ENCODE data around the gene WDR4. TPM values are rescaled to one million over a fixed set of nuclear protein-coding genes. Genes with fewer than 3 reads are reported as not detected.

The WDR4 gene
- total and polyA plus RNA-seq, 9 of the 15 experiments (the other 6 are each of a cell fraction or from before 2014, with no cell fraction given): 5.4 to 95.4 (median 32.1) TPM

GRCh38 chr21:42923553-42924432, 44.5 kb upstream of the WDR4 start (continued):
- TF ChIP-seq XRCC4 (IDR thresholded peaks at IDR 0.05; ENCODE audit: extremely low read depth, insufficient read depth, insufficient read length) (no peak), SLC30A9 (CRISPR knock-in tag; IDR thresholded peaks at IDR 0.05) (no peak), MEF2D (tag; conservative IDR thresholded peaks at IDR 0.05; ENCODE audit: low read depth) (peak; percentile 72; the same call in 1 of the 2 replicates), ZBTB8A (IDR thresholded peaks at IDR 0.05; ENCODE audit: partially characterized antibody) (no peak), ZNF766 (CRISPR knock-in tag; conservative IDR thresholded peaks at IDR 0.05) (peak; percentile 76), E2F4 (CRISPR knock-in tag; IDR thresholded peaks at IDR 0.05; ENCODE audit: low read depth) (no peak), CBX3 (IDR thresholded peaks at IDR 0.05; ENCODE audit: borderline replicate concordance in 1 of 2, low read length in 2 of 2) (peak in 1 of 2 experiments; percentile 81; a peak in 1 of 3 replicates), ZNF668 (CRISPR knock-in tag; IDR thresholded peaks at IDR 0.05) (no peak), NR0B1 (IDR thresholded peaks at IDR 0.05; ENCODE audit: partially characterized antibody) (no peak), CREB3 (tag; conservative IDR thresholded peaks at IDR 0.05; ENCODE audit: low read depth) (no peak), GTF2F1 (IDR thresholded peaks at IDR 0.05; ENCODE audit: low read depth, low read length) (no peak)
- TF ChIP-seq, protein P1, sequence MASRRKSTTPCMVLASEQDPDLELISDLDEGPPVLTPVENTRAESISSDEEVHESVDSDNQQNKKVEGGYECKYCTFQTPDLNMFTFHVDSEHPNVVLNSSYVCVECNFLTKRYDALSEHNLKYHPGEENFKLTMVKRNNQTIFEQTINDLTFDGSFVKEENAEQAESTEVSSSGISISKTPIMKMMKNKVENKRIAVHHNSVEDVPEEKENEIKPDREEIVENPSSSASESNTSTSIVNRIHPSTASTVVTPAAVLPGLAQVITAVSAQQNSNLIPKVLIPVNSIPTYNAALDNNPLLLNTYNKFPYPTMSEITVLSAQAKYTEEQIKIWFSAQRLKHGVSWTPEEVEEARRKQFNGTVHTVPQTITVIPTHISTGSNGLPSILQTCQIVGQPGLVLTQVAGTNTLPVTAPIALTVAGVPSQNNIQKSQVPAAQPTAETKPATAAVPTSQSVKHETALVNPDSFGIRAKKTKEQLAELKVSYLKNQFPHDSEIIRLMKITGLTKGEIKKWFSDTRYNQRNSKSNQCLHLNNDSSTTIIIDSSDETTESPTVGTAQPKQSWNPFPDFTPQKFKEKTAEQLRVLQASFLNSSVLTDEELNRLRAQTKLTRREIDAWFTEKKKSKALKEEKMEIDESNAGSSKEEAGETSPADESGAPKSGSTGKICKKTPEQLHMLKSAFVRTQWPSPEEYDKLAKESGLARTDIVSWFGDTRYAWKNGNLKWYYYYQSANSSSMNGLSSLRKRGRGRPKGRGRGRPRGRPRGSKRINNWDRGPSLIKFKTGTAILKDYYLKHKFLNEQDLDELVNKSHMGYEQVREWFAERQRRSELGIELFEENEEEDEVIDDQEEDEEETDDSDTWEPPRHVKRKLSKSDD (conservative IDR thresholded peaks at IDR 0.05; ENCODE audit: low read length): no peak
- TF ChIP-seq, protein P2, sequence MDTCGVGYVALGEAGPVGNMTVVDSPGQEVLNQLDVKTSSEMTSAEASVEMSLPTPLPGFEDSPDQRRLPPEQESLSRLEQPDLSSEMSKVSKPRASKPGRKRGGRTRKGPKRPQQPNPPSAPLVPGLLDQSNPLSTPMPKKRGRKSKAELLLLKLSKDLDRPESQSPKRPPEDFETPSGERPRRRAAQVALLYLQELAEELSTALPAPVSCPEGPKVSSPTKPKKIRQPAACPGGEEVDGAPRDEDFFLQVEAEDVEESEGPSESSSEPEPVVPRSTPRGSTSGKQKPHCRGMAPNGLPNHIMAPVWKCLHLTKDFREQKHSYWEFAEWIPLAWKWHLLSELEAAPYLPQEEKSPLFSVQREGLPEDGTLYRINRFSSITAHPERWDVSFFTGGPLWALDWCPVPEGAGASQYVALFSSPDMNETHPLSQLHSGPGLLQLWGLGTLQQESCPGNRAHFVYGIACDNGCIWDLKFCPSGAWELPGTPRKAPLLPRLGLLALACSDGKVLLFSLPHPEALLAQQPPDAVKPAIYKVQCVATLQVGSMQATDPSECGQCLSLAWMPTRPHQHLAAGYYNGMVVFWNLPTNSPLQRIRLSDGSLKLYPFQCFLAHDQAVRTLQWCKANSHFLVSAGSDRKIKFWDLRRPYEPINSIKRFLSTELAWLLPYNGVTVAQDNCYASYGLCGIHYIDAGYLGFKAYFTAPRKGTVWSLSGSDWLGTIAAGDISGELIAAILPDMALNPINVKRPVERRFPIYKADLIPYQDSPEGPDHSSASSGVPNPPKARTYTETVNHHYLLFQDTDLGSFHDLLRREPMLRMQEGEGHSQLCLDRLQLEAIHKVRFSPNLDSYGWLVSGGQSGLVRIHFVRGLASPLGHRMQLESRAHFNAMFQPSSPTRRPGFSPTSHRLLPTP (IDR thresholded peaks at IDR 0.05; ENCODE audit: borderline replicate concordance, extremely low read depth, insufficient read length): no peak
- TF ChIP-seq, protein P3, sequence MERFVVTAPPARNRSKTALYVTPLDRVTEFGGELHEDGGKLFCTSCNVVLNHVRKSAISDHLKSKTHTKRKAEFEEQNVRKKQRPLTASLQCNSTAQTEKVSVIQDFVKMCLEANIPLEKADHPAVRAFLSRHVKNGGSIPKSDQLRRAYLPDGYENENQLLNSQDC (CRISPR knock-in tag; IDR thresholded peaks at IDR 0.05): no peak
